H9 (cell line): ENCODE measurements around the gene DNTT. TPM values are rescaled to one million over a fixed set of nuclear protein-coding genes. Genes with fewer than 3 reads are reported as not detected.

ENCODE experiments used
- DNase-seq: peaks from one replicate; pipeline ENCODE4 v3.0.0-alpha.2; 2017
- H2AFZ ChIP-seq: one replicate; pipeline ENCODE4 v1.6.1; 2013; ENCODE audit warnings: mild to moderate bottlenecking, low read length, control low read depth, moderate library complexity
- H2AK5ac ChIP-seq: 2 replicates; pipeline ENCODE4 v1.6.1; 2013; ENCODE audit warnings: low read length, control low read depth, mixed read lengths; ENCODE audit not compliant: insufficient read length
- H2BK120ac ChIP-seq: one replicate; pipeline ENCODE4 v1.6.1; 2013; ENCODE audit warnings: low read depth, mild to moderate bottlenecking, low read length, control low read depth, inconsistent platforms; ENCODE audit not compliant: poor library complexity, severe bottlenecking
- H2BK12ac ChIP-seq: 2 replicates; pipeline ENCODE4 v1.6.1; 2013; ENCODE audit warnings: low read length, control low read depth, mixed read lengths, low read depth; ENCODE audit not compliant: insufficient read length
- H2BK15ac ChIP-seq: 2 replicates; pipeline ENCODE4 v1.6.1; 2013; ENCODE audit warnings: low read depth, low read length, control low read depth
- H2BK20ac ChIP-seq: one replicate; pipeline ENCODE4 v1.6.1; 2013; ENCODE audit warnings: low read depth, mild to moderate bottlenecking, low read length, control low read depth, inconsistent platforms; ENCODE audit not compliant: poor library complexity, severe bottlenecking
- H2BK5ac ChIP-seq: 2 replicates; pipeline ENCODE4 v1.6.1; 2013; ENCODE audit warnings: low read length, control low read depth, mixed read lengths; ENCODE audit not compliant: insufficient read length
- H3K14ac ChIP-seq: 2 replicates; pipeline ENCODE4 v1.6.1; 2013; ENCODE audit warnings: low read length, control low read depth; ENCODE audit not compliant: insufficient read depth
- H3K18ac ChIP-seq: 2 replicates; pipeline ENCODE4 v1.6.1; 2013; ENCODE audit warnings: low read depth, mild to moderate bottlenecking, mixed read lengths, low read length, control low read depth; ENCODE audit not compliant: insufficient read length
- H3K23ac ChIP-seq: 2 replicates; pipeline ENCODE4 v1.6.1; 2013; ENCODE audit warnings: low read length, control low read depth, mixed read lengths, low read depth; ENCODE audit not compliant: insufficient read length
- H3K23me2 ChIP-seq: 2 replicates; pipeline ENCODE4 v1.6.1; 2013; ENCODE audit warnings: low read depth, mild to moderate bottlenecking, mixed read lengths, low read length, control low read depth; ENCODE audit not compliant: insufficient read length, poor library complexity, severe bottlenecking
- H3K27ac ChIP-seq: 2 replicates; pipeline ENCODE4 v1.5.1; 2013; ENCODE audit warnings: low read length, control low read depth, mixed read lengths, low read depth; ENCODE audit not compliant: insufficient read length
- H3K27me3 ChIP-seq: 2 replicates; pipeline ENCODE4 v1.6.1; 2013; ENCODE audit warnings: low read length, control low read depth, inconsistent platforms; ENCODE audit not compliant: insufficient read depth
- H3K4ac ChIP-seq: 2 replicates; pipeline ENCODE4 v1.6.1; 2013; ENCODE audit warnings: low read depth, mild to moderate bottlenecking, control low read depth, inconsistent platforms, low read length, moderate library complexity
- H3K4me1 ChIP-seq: 2 replicates; pipeline ENCODE4 v1.6.1; 2013; ENCODE audit warnings: low read length, control low read depth, inconsistent platforms; ENCODE audit not compliant: insufficient read depth
- H3K4me2 ChIP-seq: 2 replicates; pipeline ENCODE4 v1.6.1; 2013; ENCODE audit warnings: low read length, control low read depth, mixed read lengths; ENCODE audit not compliant: insufficient read length, insufficient read depth
- H3K56ac ChIP-seq: 2 replicates; pipeline ENCODE4 v1.6.1; 2013; ENCODE audit warnings: low read depth, mild to moderate bottlenecking, mixed read lengths, low read length, control low read depth; ENCODE audit not compliant: insufficient read length
- H3K79me1 ChIP-seq: 2 replicates; pipeline ENCODE4 v1.6.1; 2013; ENCODE audit warnings: low read depth, mild to moderate bottlenecking, moderate library complexity, low read length, control low read depth, inconsistent platforms; ENCODE audit not compliant: insufficient read depth, poor library complexity, severe bottlenecking
- H3K79me2 ChIP-seq: 2 replicates; pipeline ENCODE4 v1.6.1; 2013; ENCODE audit warnings: low read length, control low read depth, inconsistent platforms; ENCODE audit not compliant: insufficient read depth
- H3K9ac ChIP-seq: 2 replicates; pipeline ENCODE4 v1.6.1; 2013; ENCODE audit warnings: low read length, control low read depth, mixed read lengths; ENCODE audit not compliant: insufficient read length; ENCODE audit errors: extremely low read depth
- H3K9me3 ChIP-seq: one replicate; pipeline ENCODE4 v1.6.1; 2013; ENCODE audit warnings: low read depth, low read length, inconsistent platforms; ENCODE audit not compliant: control insufficient read depth
- H3T11ph ChIP-seq: one replicate; pipeline ENCODE4 v1.6.1; 2013; ENCODE audit warnings: mild to moderate bottlenecking, low read length, control low read depth, inconsistent platforms
- H4K20me1 ChIP-seq: one replicate; pipeline ENCODE4 v1.6.1; 2013; ENCODE audit not compliant: control insufficient read depth, insufficient read length, insufficient read depth
- H4K5ac ChIP-seq: 2 replicates; pipeline ENCODE4 v1.6.1; 2013; ENCODE audit warnings: low read depth, mild to moderate bottlenecking, mixed read lengths, low read length, control low read depth; ENCODE audit not compliant: insufficient read length
- H4K8ac ChIP-seq: replicated peaks from 2 replicates; pipeline ENCODE4 v1.6.1; 2013; ENCODE audit warnings: low read length, control low read depth, mixed read lengths, low read depth; ENCODE audit not compliant: insufficient read length
- H4K91ac ChIP-seq: 2 replicates; pipeline ENCODE4 v1.6.1; 2013; ENCODE audit warnings: low read depth, mild to moderate bottlenecking, moderate library complexity, mixed read lengths, low read length, control low read depth; ENCODE audit not compliant: insufficient read length
- H3K27ac Mint-ChIP-seq, 3 experiments: 2 replicates in 2 of 3; 3 replicates in 1 of 3; pipeline ENCODE4 v1.8.0; 2020 to 2021; ENCODE audit warnings: mixed read lengths in 3 of 3, mild to moderate bottlenecking in 1 of 3, moderate library complexity in 1 of 3
- H3K27me3 Mint-ChIP-seq: 2 replicates; pipeline ENCODE4 v1.8.0; 2021; ENCODE audit warnings: low read depth, mild to moderate bottlenecking, moderate library complexity, mixed read lengths
- H3K36me3 Mint-ChIP-seq, 3 experiments: 2 replicates in 2 of 3; 3 replicates in 1 of 3; pipeline ENCODE4 v1.8.0; 2020 to 2021; ENCODE audit warnings: low read depth in 3 of 3, mixed read lengths in 3 of 3; ENCODE audit not compliant: insufficient read depth in 1 of 3
- H3K4me1 Mint-ChIP-seq, 2 experiments: 2 replicates each; pipeline ENCODE4 v1.8.0; 2020; ENCODE audit warnings: mixed read lengths in 2 of 2
- H3K4me3 Mint-ChIP-seq, 2 experiments: 2 replicates in 1 of 2; 3 replicates in 1 of 2; pipeline ENCODE4 v1.8.0; 2020 to 2021; ENCODE audit warnings: mild to moderate bottlenecking in 2 of 2, mixed read lengths in 2 of 2, moderate library complexity in 1 of 2
- H3K9me3 Mint-ChIP-seq, 2 experiments: 2 replicates in 1 of 2; 3 replicates in 1 of 2; pipeline ENCODE4 v1.8.0; 2020; ENCODE audit warnings: mild to moderate bottlenecking in 2 of 2, mixed read lengths in 2 of 2, moderate library complexity in 1 of 2
- WGBS: extraction: QIAGEN DNeasy Blood & Tissue Kit; methylation state at CpG from one replicate; pipeline ENCODE4 v1.1.7; 2013; ENCODE audit warnings: missing lambda C conversion rate, low lambda C conversion rate, mixed read lengths; ENCODE audit not compliant: insufficient read length; ENCODE audit errors: extremely low coverage; 5-methylcytosine and 5-hydroxymethylcytosine counted together
- total RNA-seq: library from RNA; stranded (reverse); gene quantifications from 2 replicates; pipeline ENCODE4 v1.2.1, GENCODE V29; 2021
- TF ChIP-seq, protein P1 (sequence below): fragments of 200-600 bp; sonication (generic); conservative IDR thresholded peaks from 3 replicates; pipeline ENCODE4 v1.8.0; 2021; ENCODE audit warnings: antibody characterized with exemption, mild to moderate bottlenecking

DNTT gene
- total RNA-seq, 1 experiment from 2014 or later: not detected

GRCh38 chr10:96280859-96281258 lies 23.4 kb upstream of the DNTT start:
- Histone ChIP-seq H3K14ac (no peak overlapping the region), H2BK12ac (no peak overlapping the region), H2BK5ac (no peak overlapping the region), H4K5ac (no peak overlapping the region), H3K4ac (no peak overlapping the region), H3K56ac (no peak overlapping the region), H4K20me1 (no peaks in the 10 kb centered on the region), H2AK5ac (no peak overlapping the region), H3K9me3 (no peaks in the 10 kb centered on the region), H3K9ac (no peak overlapping the region), H3T11ph (no peak overlapping the region), H2BK20ac (no peak overlapping the region), H4K91ac (no peak overlapping the region), H4K8ac (no peak overlapping the region), H3K23me2 (no peaks in the 10 kb centered on the region), H3K27me3 (no peaks in the 10 kb centered on the region), H3K27ac (no peak overlapping the region), H3K23ac (no peak overlapping the region), H3K79me1 (no peaks in the 10 kb centered on the region), H3K18ac (no peak overlapping the region), H2BK120ac (no peak overlapping the region), H3K4me1 (peaks cover 3% of the 10 kb centered on the region), H2BK15ac (no peak overlapping the region), H2AFZ (no peak overlapping the region), H3K79me2 (no peaks in the 10 kb centered on the region), H3K4me2 (no peak overlapping the region)
- Mint-ChIP-seq H3K9me3 (no peaks in the 10 kb centered on the region; a peak in 1 of 5 replicates), H3K36me3 (no peaks in the 10 kb centered on the region), H3K27ac (no peak overlapping the region), H3K4me1 (peaks cover 7% of the 10 kb centered on the region in 2 experiments; a peak in 3 of 4 replicates), H3K27me3 (no peaks in the 10 kb centered on the region), H3K4me3 (no peak overlapping the region)
- DNase-seq: no peak
- WGBS: no CpG with 5 or more reads among the region's 2 CpGs
- TF ChIP-seq, protein P1, sequence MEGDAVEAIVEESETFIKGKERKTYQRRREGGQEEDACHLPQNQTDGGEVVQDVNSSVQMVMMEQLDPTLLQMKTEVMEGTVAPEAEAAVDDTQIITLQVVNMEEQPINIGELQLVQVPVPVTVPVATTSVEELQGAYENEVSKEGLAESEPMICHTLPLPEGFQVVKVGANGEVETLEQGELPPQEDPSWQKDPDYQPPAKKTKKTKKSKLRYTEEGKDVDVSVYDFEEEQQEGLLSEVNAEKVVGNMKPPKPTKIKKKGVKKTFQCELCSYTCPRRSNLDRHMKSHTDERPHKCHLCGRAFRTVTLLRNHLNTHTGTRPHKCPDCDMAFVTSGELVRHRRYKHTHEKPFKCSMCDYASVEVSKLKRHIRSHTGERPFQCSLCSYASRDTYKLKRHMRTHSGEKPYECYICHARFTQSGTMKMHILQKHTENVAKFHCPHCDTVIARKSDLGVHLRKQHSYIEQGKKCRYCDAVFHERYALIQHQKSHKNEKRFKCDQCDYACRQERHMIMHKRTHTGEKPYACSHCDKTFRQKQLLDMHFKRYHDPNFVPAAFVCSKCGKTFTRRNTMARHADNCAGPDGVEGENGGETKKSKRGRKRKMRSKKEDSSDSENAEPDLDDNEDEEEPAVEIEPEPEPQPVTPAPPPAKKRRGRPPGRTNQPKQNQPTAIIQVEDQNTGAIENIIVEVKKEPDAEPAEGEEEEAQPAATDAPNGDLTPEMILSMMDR: no peak
